ENCODE data around the gene KRT2.

DNA sequence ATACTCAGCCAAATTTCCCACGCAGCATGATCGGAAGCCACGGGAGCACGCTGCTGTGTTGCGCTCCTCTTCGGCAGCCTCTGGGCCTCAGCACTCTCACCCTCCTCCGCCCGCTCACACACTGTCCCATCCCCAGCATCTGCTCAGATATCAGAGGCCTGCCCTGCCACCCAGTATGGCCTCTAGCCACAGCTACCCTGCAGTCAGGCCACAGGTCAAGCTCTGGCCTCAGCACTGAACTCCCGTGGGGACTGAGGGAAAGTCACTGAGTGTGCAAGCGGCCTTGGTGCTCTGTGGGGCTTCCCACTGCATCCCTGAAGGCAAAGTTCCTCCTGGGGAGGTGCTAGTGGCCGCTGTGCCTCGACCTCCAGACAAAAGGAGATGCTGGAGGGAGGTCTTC is 49.3 kb upstream of the KRT2 start:
- TF ChIP-seq REST (tag by site-specific recombination; IDR thresholded peaks at IDR 0.05) = no peak
- no peak for TF ChIP-seq ZNF510 (tag by site-specific recombination; IDR thresholded peaks at IDR 0.05; ENCODE audit: insufficient replicate concordance)
- no peak for TF ChIP-seq ZBTB26 (tag by site-specific recombination; optimal IDR thresholded peaks at IDR 0.05)
- TF ChIP-seq, protein P1, sequence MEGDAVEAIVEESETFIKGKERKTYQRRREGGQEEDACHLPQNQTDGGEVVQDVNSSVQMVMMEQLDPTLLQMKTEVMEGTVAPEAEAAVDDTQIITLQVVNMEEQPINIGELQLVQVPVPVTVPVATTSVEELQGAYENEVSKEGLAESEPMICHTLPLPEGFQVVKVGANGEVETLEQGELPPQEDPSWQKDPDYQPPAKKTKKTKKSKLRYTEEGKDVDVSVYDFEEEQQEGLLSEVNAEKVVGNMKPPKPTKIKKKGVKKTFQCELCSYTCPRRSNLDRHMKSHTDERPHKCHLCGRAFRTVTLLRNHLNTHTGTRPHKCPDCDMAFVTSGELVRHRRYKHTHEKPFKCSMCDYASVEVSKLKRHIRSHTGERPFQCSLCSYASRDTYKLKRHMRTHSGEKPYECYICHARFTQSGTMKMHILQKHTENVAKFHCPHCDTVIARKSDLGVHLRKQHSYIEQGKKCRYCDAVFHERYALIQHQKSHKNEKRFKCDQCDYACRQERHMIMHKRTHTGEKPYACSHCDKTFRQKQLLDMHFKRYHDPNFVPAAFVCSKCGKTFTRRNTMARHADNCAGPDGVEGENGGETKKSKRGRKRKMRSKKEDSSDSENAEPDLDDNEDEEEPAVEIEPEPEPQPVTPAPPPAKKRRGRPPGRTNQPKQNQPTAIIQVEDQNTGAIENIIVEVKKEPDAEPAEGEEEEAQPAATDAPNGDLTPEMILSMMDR (tag by site-specific recombination; IDR thresholded peaks at IDR 0.05) = no peak
- no peak for TF ChIP-seq ZNF776 (tag by site-specific recombination; IDR thresholded peaks at IDR 0.05; ENCODE audit: borderline replicate concordance)
- no peak for TF ChIP-seq ATF2 (tag by site-specific recombination; IDR thresholded peaks at IDR 0.05; ENCODE audit: low read depth)
- no peak for TF ChIP-seq SCRT2 (tag by site-specific recombination; IDR thresholded peaks at IDR 0.05)
- TF ChIP-seq ZNF747 (tag by site-specific recombination; IDR thresholded peaks at IDR 0.05) = no peak
- no peak for TF ChIP-seq ZNF677 (tag by site-specific recombination; IDR thresholded peaks at IDR 0.05)
- no peak for TF ChIP-seq ZNF416 (tag by site-specific recombination; IDR thresholded peaks at IDR 0.05)
- no peak for TF ChIP-seq ZBTB48 (tag by site-specific recombination; IDR thresholded peaks at IDR 0.05)
